Esophagus squamous epithelium (tissue), 4 donors: ENCODE measurements around the gene NUP50.

Experiments used
- CTCF ChIP-seq, 6 experiments: fragments of 450-650 bp in 4 of 6; fragments of 200-600 bp in 2 of 6; sonication (generic) in 2 of 6; IDR thresholded peaks; one replicate each; pipeline ENCODE4 v1.5.1; 2016 to 2019; ENCODE audit warnings: antibody characterized with exemption in 6 of 6, mild to moderate bottlenecking in 4 of 6, moderate library complexity in 4 of 6
- POLR2A ChIP-seq, 4 donors: fragments of 450-650 bp; IDR thresholded peaks; one replicate each; pipeline ENCODE4 v1.6.1; 2017; ENCODE audit warnings: antibody characterized with exemption in 4 of 4, mild to moderate bottlenecking in 4 of 4, moderate library complexity in 3 of 4

- no peak for TF ChIP-seq CTCF (IDR thresholded peaks at IDR 0.05)
- no peak for TF ChIP-seq POLR2A (IDR thresholded peaks at IDR 0.05)
Measured at GRCh38 chr22:45224331-45224730, 60.6 kb downstream of the NUP50 start.
